ENCODE data around the gene MYG1.

MYG1 gene

DNA sequence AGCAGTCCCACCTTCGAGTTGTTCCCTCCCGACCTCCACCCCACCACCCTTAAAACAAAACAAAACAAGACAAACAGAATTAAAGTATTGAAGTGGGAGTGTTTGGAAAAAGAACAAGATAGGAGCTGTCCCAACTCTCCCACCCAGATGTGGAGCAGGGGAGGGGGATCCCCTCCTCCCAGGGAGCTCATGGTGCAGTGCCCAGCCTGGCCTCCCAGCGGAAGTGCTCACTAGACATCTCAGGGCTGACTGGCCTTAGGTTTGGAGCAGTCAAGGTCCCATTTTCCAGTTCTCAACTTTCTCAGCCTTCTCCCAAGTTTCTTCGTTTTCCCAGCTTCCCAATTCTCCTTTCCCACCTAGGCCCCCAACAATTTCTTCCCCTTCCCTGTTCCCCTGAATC lies 33.8 kb downstream of the MYG1 start:
- no peak for DNase-seq (ENCODE audit: low read depth in 2 of 2)
- no peak for TF ChIP-seq CTCF (IDR thresholded peaks at IDR 0.05; ENCODE audit: low read depth, low read length)
- no peak overlapping the region for H3K4me3 ChIP-seq (replicated peaks in 1 of 2; ENCODE audit: low read depth in 2 of 2, low read length in 2 of 2)

DNA sequence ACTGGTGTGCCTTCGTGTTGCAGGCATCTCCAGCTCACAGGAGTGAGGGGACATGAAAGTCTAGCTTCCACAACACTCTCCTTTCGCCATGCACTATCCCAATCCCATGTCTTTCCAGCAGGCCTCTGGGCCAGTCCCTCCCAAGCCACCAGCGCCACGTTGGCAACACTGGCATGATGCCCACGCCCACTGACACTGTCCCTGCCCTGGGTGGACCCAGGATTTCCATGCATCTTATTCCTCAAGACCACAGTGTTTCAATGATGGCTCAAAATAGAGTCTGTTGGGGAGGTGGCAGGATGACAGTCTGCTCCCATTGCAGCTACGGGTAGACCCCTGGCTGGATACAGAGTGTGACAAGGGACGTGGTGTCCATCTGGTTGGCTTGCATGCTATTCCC lies 34.4 kb downstream of the MYG1 start:
- no peak for DNase-seq (ENCODE audit: low read depth in 2 of 2)
- no peak for TF ChIP-seq CTCF (IDR thresholded peaks at IDR 0.05; ENCODE audit: low read depth, low read length)
- H3K4me3 ChIP-seq (replicated peaks in 1 of 2; ENCODE audit: low read depth in 2 of 2, low read length in 2 of 2), result no peak overlapping the region

- TF ChIP-seq CTCF (IDR thresholded peaks at IDR 0.05; ENCODE audit: low read depth, low read length), result no peak
- no peak for DNase-seq (ENCODE audit: low read depth in 2 of 2)
- H3K4me3 ChIP-seq (replicated peaks in 1 of 2; ENCODE audit: low read depth in 2 of 2, low read length in 2 of 2), result no peak overlapping the region
These were observed 35.3 kb downstream of the MYG1 start for GRCh38 chr12:53334822-53335221.

- no peak for DNase-seq (ENCODE audit: low read depth in 2 of 2)
- H3K4me3 ChIP-seq (replicated peaks in 1 of 2; ENCODE audit: low read depth in 2 of 2, low read length in 2 of 2), result no peak within 1 kb of the TSS
- TF ChIP-seq CTCF (IDR thresholded peaks at IDR 0.05; ENCODE audit: low read depth, low read length), result no peak
These were observed 36.7 kb downstream of the MYG1 start, which contains the start of gene SP7 for GRCh38 chr12:53336181-53336681. Gene SP7 (minus strand): TSS chr12:53336354. CDS start chr12:53335646, 708 bp downstream.

- no peak for DNase-seq (ENCODE audit: low read depth in 2 of 2)
- no peak for TF ChIP-seq CTCF (IDR thresholded peaks at IDR 0.05; ENCODE audit: low read depth, low read length)
- H3K4me3 ChIP-seq (replicated peaks in 1 of 2; ENCODE audit: low read depth in 2 of 2, low read length in 2 of 2), result no peak overlapping the region
These were observed 38.5 kb downstream of the MYG1 start for GRCh38 chr12:53338017-53338416.

DNA sequence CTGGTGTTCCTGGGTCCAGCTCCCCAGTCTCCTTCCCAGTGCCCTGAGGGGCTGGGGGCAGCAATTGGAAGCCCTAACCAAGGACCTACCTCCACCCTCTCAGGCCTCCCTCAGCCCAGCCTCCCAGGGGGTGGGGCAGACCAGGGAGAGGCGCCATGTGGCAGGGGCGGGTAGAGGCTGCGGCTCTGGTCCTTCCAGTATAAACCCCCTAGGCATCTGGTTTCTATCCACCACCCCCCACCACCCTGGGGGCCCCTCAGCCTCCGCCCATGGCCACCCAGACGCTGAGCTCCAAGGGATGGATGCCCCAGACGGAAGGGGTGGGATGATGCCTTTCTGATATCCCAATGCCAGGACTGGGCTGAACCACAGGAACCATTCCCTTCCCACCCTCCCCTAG lies 39.4 kb downstream of the MYG1 start:
- no peak for TF ChIP-seq CTCF (IDR thresholded peaks at IDR 0.05; ENCODE audit: low read depth, low read length)
- DNase-seq (ENCODE audit: low read depth in 2 of 2), result no peak
- H3K4me3 ChIP-seq (replicated peaks in 1 of 2; ENCODE audit: low read depth in 2 of 2, low read length in 2 of 2), result no peak overlapping the region

GRCh38 chr12:53340398-53340797 lies 40.9 kb downstream of the MYG1 start:
- TF ChIP-seq CTCF (IDR thresholded peaks at IDR 0.05; ENCODE audit: low read depth, low read length), result no peak
- H3K4me3 ChIP-seq (replicated peaks in 1 of 2; ENCODE audit: low read depth in 2 of 2, low read length in 2 of 2), result no peak overlapping the region
- DNase-seq (ENCODE audit: low read depth in 2 of 2), result no peak

All from cardiac fibroblast (primary cell).